ENCODE data around the gene KIF1A. TPM values are rescaled to one million over a fixed set of nuclear protein-coding genes. Genes with fewer than 3 reads are reported as not detected.

Gene KIF1A
- total and polyA plus RNA-seq, 8 donors, result 0.42 to 6.4 (median 1.9) TPM

- DNase-seq (no peak), ATAC-seq (no peak)
- no peaks in the 10 kb centered on the region for H3K36me3 ChIP-seq
- H3K4me3 ChIP-seq, result no peak overlapping the region
- intact Hi-C loops (cut with DNase I), result no loop called here
- no peaks in the 10 kb centered on the region for H3K4me1 ChIP-seq
- no peak overlapping the region for H3K27ac ChIP-seq
- H3K27me3 ChIP-seq, result peaks cover 0 to 4% of the 10 kb centered on the region in 2 donors
- TF ChIP-seq, protein P1, sequence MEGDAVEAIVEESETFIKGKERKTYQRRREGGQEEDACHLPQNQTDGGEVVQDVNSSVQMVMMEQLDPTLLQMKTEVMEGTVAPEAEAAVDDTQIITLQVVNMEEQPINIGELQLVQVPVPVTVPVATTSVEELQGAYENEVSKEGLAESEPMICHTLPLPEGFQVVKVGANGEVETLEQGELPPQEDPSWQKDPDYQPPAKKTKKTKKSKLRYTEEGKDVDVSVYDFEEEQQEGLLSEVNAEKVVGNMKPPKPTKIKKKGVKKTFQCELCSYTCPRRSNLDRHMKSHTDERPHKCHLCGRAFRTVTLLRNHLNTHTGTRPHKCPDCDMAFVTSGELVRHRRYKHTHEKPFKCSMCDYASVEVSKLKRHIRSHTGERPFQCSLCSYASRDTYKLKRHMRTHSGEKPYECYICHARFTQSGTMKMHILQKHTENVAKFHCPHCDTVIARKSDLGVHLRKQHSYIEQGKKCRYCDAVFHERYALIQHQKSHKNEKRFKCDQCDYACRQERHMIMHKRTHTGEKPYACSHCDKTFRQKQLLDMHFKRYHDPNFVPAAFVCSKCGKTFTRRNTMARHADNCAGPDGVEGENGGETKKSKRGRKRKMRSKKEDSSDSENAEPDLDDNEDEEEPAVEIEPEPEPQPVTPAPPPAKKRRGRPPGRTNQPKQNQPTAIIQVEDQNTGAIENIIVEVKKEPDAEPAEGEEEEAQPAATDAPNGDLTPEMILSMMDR (IDR thresholded peaks at IDR 0.05), result no peak
- no peaks in the 10 kb centered on the region for H3K9me3 ChIP-seq
Measured at GRCh38 chr2:240760576-240761246, 59.3 kb downstream of the KIF1A start.

- Histone ChIP-seq H3K36me3 (no peaks in the 10 kb centered on the region), H3K4me3 (no peak overlapping the region), H3K4me1 (no peaks in the 10 kb centered on the region), H3K9me3 (no peaks in the 10 kb centered on the region), H3K27ac (no peak overlapping the region), H3K27me3 (peaks cover 0 to 4% of the 10 kb centered on the region in 2 donors)
- DNase-seq, result no peak
- intact Hi-C loops (cut with DNase I), result no loop called here
- ATAC-seq, result no peak
- TF ChIP-seq, protein P1 (IDR thresholded peaks at IDR 0.05), result no peak
Measured at GRCh38 chr2:240760121-240760520, 59.9 kb downstream of the KIF1A start.

- peaks cover 0 to 4% of the 10 kb centered on the region in 2 donors for H3K27me3 ChIP-seq
- no peaks in the 10 kb centered on the region for H3K4me1 ChIP-seq
- TF ChIP-seq, protein P1 (IDR thresholded peaks at IDR 0.05), result no peak
- ATAC-seq, result no peak
- H3K4me3 ChIP-seq, result no peak overlapping the region
- DNase-seq, result no peak
- no peak overlapping the region for H3K27ac ChIP-seq
- H3K36me3 ChIP-seq, result no peaks in the 10 kb centered on the region
- intact Hi-C loops (cut with DNase I), result no loop called here
- no peaks in the 10 kb centered on the region for H3K9me3 ChIP-seq
Measured at GRCh38 chr2:240759459-240759858, 60.6 kb downstream of the KIF1A start.

- ATAC-seq (no peak), DNase-seq (no peak)
- intact Hi-C loops (cut with DNase I), result no loop called here
- H3K9me3 ChIP-seq, result no peaks in the 10 kb centered on the region
- H3K36me3 ChIP-seq, result no peaks in the 10 kb centered on the region
- no peaks in the 10 kb centered on the region for H3K4me1 ChIP-seq
- TF ChIP-seq, protein P1 (IDR thresholded peaks at IDR 0.05), result no peak
- H3K27ac ChIP-seq, result no peak overlapping the region
- H3K4me3 ChIP-seq, result no peak overlapping the region
- peaks cover 0 to 4% of the 10 kb centered on the region in 2 donors for H3K27me3 ChIP-seq
Measured at GRCh38 chr2:240757086-240757614, 62.9 kb downstream of the KIF1A start.

- intact Hi-C loops (cut with DNase I), result no loop called here
- ATAC-seq (no peak), DNase-seq (no peak)
- no peak overlapping the region for H3K27ac ChIP-seq
- H3K27me3 ChIP-seq, result peaks cover 0 to 2% of the 10 kb centered on the region in 2 donors
- TF ChIP-seq, protein P1 (IDR thresholded peaks at IDR 0.05), result no peak
- no peak overlapping the region for H3K4me3 ChIP-seq
- H3K36me3 ChIP-seq, result no peaks in the 10 kb centered on the region
- H3K4me1 ChIP-seq, result no peaks in the 10 kb centered on the region
- no peaks in the 10 kb centered on the region for H3K9me3 ChIP-seq
Measured at GRCh38 chr2:240752209-240752608, 67.8 kb downstream of the KIF1A start.
